Kidney (tissue), 14 donors: ENCODE results near the gene FAAP100. TPM values are rescaled to one million over a fixed set of nuclear protein-coding genes. Genes with fewer than 3 reads are reported as not detected.

Source experiments
- DNase-seq, 5 donors: peaks; one replicate each; pipeline ENCODE4 v3.0.0-alpha.2; 2013 to 2020
- FAIRE-seq: peaks from 2 replicates; lab custom pipeline; 2012; peaks lifted over from hg19 to GRCh38; lab: Jason Lieb, UNC
- H3K27ac ChIP-seq, 2 donors: one replicate each; pipeline ENCODE4 v1.7.0; 2013; ENCODE audit warnings: low read depth in 2 of 2, low read length in 2 of 2, inconsistent platforms in 1 of 2
- H3K27me3 ChIP-seq: one replicate; pipeline ENCODE4 v1.7.1; 2013; ENCODE audit warnings: low read length, inconsistent platforms; ENCODE audit not compliant: control insufficient read depth, insufficient read depth
- H3K36me3 ChIP-seq, 3 donors: one replicate each; pipeline versions ENCODE4 v1.7.0 to v1.7.1; 2013; ENCODE audit warnings: low read length in 3 of 3, control low read depth in 1 of 3, inconsistent platforms in 1 of 3; ENCODE audit not compliant: insufficient read depth in 3 of 3, control insufficient read depth in 2 of 3
- H3K4me1 ChIP-seq, 3 donors: one replicate each; pipeline versions ENCODE4 v1.7.0 to v1.7.1; 2013; ENCODE audit warnings: low read length in 3 of 3, inconsistent platforms in 1 of 3, low read depth in 1 of 3; ENCODE audit not compliant: control insufficient read depth in 2 of 3, insufficient read depth in 2 of 3
- H3K4me3 ChIP-seq, 3 donors: one replicate each; pipeline versions ENCODE4 v1.7.0 to v1.8.1; 2013; ENCODE audit warnings: low read length in 3 of 3, control low read depth in 1 of 3, inconsistent platforms in 1 of 3
- H3K9ac ChIP-seq, 3 donors: one replicate each; pipeline versions ENCODE4 v1.7.0 to v1.7.1; 2013; ENCODE audit warnings: low read length in 3 of 3, control low read depth in 1 of 3, inconsistent platforms in 1 of 3
- H3K9me3 ChIP-seq, 3 donors: one replicate each; pipeline versions ENCODE4 v1.7.0 to v1.7.1; 2013; ENCODE audit warnings: low read length in 3 of 3, control low read depth in 1 of 3, inconsistent platforms in 1 of 3; ENCODE audit not compliant: control insufficient read depth in 2 of 3, insufficient read depth in 1 of 3
- intact Hi-C: fragments of 100-400 bp; cut with DNase I; formaldehyde crosslinking; loops from one replicate; pipeline ENCODE4 v1.11.1; 2022
- polyA plus RNA-seq: library from polyadenylated mRNA; stranded (reverse); fragments of 350-450 nt; fragmentation: Illumina TruSeq; extraction: RNeasy Lipid Tissue Mini Kit (QIAGEN cat#74804); gene quantifications from one replicate; pipeline ENCODE4 v1.2.3, GENCODE V29; 2014; ENCODE audit warnings: low read depth, low replicate concordance; ENCODE audit not compliant: insufficient read depth
- total RNA-seq: library from RNA; stranded (reverse); fragmentation: NEBNext Ultra II Directional; extraction: Animal tissue kit (Norgen Biotek cat#: 25700); gene quantifications from one replicate; pipeline ENCODE4 v1.2.1, GENCODE V29; 2021
- TF ChIP-seq, protein P1 (sequence below): IDR thresholded peaks from 3 replicates; pipeline ENCODE4 v1.5.1; 2012; ENCODE audit warnings: mild to moderate bottlenecking, moderate library complexity, borderline replicate concordance; ENCODE audit not compliant: insufficient read depth; ENCODE audit errors: extremely low read depth
- donor health status: control.
- donor health status: control.
- donor health status: control.
- donor health status: control.
- donor health status: control.
- donor health status: DM: yes; HTN: yes; CAD: no.
- donor health status: Normal renal cell carcinoma (clear cell type).

FAAP100 gene
- total and polyA plus RNA-seq, 2 donors from 2014 or later, result 13.2 to 28.6 TPM

DNA sequence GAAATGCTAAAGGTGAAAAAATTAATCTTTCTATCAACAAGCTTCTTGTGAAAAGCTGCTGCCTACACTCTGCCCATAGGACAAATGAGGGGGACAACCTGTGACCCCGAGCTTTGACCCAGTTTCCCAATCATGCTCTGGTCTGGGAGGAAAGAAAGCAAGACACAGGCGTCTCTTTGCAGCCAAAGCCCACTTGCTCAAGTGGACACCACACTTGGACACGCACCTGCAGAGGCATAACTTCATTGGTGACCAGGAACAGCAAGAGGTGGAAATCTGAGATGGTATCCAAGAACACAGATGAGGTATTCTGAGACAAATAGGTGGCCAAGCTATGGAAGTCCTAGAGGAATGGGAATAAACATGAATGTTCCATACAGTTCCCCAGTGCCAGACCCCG, 15.0 kb upstream of the FAAP100 start:
- peak overlapping the region in 1 of 3 donors; percentile 29 for H3K4me3 ChIP-seq
- no peak for DNase-seq
- intact Hi-C loops, result no loop called here
- peaks cover 18 to 76% (median 40%) of the 10 kb centered on the region in 3 donors for H3K36me3 ChIP-seq
- no peaks in the 10 kb centered on the region for H3K27me3 ChIP-seq
- FAIRE-seq, result no peak
- H3K4me1 ChIP-seq, result peaks cover 12 to 22% (median 13%) of the 10 kb centered on the region in 3 donors
- H3K9ac ChIP-seq, result no peak overlapping the region
- TF ChIP-seq, protein P1, sequence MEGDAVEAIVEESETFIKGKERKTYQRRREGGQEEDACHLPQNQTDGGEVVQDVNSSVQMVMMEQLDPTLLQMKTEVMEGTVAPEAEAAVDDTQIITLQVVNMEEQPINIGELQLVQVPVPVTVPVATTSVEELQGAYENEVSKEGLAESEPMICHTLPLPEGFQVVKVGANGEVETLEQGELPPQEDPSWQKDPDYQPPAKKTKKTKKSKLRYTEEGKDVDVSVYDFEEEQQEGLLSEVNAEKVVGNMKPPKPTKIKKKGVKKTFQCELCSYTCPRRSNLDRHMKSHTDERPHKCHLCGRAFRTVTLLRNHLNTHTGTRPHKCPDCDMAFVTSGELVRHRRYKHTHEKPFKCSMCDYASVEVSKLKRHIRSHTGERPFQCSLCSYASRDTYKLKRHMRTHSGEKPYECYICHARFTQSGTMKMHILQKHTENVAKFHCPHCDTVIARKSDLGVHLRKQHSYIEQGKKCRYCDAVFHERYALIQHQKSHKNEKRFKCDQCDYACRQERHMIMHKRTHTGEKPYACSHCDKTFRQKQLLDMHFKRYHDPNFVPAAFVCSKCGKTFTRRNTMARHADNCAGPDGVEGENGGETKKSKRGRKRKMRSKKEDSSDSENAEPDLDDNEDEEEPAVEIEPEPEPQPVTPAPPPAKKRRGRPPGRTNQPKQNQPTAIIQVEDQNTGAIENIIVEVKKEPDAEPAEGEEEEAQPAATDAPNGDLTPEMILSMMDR, result no peak
- no peaks in the 10 kb centered on the region for H3K9me3 ChIP-seq
- H3K27ac ChIP-seq, result peak overlapping the region; percentile 28 to 79

DNA sequence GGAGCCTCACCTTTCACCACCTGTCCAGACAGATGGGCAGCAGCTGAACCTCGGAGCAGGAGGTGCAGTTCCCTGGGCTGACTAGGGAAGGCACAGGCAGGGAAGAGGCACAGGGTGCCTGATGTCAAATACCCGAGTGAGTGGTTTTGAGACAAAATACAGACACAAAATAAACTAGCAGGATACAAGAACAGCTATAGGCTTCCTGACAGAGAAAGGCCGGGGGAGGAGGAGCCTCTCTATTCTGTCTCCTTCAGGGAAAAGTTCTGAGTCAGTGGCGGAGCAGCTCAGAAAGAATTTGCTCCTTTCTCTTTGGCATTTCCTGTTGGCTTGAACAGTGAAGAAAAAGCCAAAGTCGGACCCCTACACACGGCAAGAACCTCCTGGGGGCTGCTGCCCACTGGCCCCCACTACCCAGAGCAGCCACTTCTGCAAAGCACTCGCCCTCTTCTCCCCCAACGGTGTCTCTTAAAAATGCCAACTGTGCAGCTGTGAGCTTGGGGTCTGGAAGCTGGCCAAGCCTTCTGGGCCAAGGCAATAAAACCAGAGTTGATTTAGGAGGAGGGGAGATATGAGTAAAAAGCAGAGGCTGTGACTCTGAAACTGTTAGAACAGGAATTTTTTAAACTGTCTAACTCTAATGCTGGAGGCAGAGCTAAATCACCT, 14.4 kb upstream of the FAAP100 start:
- no peak for FAIRE-seq
- Histone ChIP-seq H3K4me3 (peak overlapping the region in 1 of 3 donors; percentile 29), H3K27me3 (no peaks in the 10 kb centered on the region), H3K9me3 (no peaks in the 10 kb centered on the region), H3K36me3 (peaks cover 17 to 74% (median 38%) of the 10 kb centered on the region in 3 donors), H3K27ac (peak overlapping the region; percentile 28 to 79), H3K9ac (no peak overlapping the region), H3K4me1 (peaks cover 12 to 22% (median 13%) of the 10 kb centered on the region in 3 donors)
- intact Hi-C loops, result no loop called here
- TF ChIP-seq, protein P1, result no peak
- peak in 4 of 5 donors; percentile 63 to 88 (median 84) for DNase-seq

DNA sequence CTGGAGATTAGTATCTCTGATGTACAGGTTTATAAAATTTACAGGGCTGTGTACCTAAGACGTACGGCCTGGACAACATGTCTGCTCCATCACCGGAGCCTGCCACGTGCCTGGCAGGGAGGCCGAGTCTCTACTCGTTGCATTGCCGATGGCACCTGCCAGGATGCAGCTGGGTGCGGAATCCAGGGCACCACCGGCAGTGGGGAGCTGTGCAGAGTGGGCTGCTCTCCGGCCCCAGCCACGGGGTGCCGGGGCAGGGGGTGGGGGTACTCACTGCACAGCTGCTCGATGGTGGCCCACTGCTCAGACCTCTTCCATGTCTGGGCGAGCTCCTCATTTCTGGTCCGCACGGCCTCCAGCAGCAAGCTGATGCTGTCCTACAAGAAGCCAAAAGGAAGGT, 13.1 kb upstream of the FAAP100 start:
- no peak for FAIRE-seq
- peaks cover 18 to 70% (median 26%) of the 10 kb centered on the region in 3 donors for H3K36me3 ChIP-seq
- peak in 1 of 5 donors; percentile 63 for DNase-seq
- TF ChIP-seq, protein P1, result no peak
- H3K27me3 ChIP-seq, result no peaks in the 10 kb centered on the region
- H3K4me1 ChIP-seq, result peaks cover 12 to 22% (median 13%) of the 10 kb centered on the region in 3 donors
- H3K4me3 ChIP-seq, result no peak overlapping the region
- H3K9ac ChIP-seq, result no peak overlapping the region
- H3K9me3 ChIP-seq, result no peaks in the 10 kb centered on the region
- intact Hi-C loops, result no loop called here
- no peak overlapping the region for H3K27ac ChIP-seq
